GM18502 (cell line): Measurements from ENCODE around the gene GSK3A.
"Not testable (repeated sequence)": the region's sequence is repeated elsewhere in the genome, so short reads cannot be mapped to it uniquely, and the experiment has no call there.

Source experiments
- ATAC-seq: cut with Tn5 transposase; IDR thresholded peaks from one replicate; pipeline ENCODE4 v1.9.1; 2021; ENCODE audit warnings: mild to moderate bottlenecking; ENCODE audit not compliant: unreplicated experiment, poor library complexity

The GSK3A gene

GRCh38 chr19:42269478-42270345 is 27.3 kb upstream of the GSK3A start:
- ATAC-seq = no peak

DNA sequence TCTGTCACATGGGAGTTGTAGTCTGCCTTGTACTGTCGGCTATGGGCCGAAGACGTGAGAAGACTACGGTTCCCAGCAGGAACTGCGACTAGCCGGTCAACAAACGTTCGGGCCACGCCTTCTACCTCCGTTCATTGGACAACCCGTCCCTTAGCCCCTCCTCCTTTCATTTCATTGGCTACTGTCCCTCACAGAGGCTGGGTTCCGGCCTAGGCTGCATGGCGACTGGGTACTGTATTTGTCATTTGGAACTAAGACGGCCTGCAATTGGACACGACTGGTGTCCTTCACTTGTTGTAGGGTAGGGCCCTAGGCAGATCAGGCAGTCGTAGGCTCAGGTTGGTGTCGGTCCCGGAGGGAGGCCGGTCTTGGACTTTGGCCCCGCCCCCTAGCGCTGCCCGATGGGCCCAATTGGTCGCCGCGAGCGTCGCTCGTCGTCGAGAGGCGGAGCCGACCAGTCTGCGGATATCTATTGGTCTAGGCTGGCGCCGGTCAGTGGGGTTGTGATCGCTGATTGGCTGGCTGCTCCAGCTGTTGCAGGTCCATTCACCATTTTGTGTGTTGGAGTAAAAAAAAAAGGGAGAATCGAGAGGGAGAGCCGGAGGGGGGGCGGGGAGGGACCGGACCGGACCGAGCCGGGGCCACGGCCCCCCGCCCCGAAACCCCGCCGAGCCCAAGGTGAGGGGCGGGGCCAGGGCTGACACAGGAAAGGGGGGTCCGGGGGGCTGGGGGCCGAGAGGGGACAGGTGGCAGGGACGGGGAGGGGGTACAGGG is 26.5 kb upstream of the GSK3A start, which contains the start of gene CIC:
Gene CIC, plus strand, starts transcription at position 549 of the 774 bp plus-strand sequence. CDS start 2,532 bp downstream, outside the sequence.
- ATAC-seq = peak; percentile 76

DNA sequence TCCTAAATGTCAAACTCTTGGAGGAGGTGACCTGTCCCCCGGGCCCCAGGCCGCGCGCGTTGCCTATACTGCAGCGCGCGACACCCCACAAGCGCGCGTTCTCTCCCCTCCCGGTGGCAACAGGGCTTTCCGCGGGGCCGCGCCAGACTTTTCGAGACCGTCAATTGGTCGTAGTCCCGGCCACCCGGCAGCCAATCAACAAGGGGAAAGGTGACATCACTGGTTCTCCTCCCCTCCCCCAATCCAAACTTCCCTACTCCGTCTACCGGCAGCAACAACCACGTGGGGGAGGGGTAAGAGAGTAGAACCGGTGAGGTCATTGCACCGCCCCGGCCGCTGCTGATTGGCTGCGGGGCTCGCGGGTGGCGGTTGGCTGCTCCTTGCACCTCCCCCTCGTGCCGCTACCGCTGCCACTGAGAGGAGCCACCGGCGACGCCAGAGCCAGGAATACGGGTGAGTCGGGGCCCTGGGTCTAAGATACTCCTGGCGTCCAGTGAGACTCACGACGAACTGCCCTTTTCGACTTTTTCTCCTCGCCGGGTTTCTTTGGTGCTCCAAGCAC is 25.8 kb upstream of the GSK3A start:
- peak; percentile 60 for ATAC-seq

GRCh38 chr19:42267644-42268141 is 25.3 kb upstream of the GSK3A start:
- no peak for ATAC-seq

- ATAC-seq = not testable (repeated sequence)
Observed at GRCh38 chr19:42266928-42267603, 24.7 kb upstream of the GSK3A start.

DNA sequence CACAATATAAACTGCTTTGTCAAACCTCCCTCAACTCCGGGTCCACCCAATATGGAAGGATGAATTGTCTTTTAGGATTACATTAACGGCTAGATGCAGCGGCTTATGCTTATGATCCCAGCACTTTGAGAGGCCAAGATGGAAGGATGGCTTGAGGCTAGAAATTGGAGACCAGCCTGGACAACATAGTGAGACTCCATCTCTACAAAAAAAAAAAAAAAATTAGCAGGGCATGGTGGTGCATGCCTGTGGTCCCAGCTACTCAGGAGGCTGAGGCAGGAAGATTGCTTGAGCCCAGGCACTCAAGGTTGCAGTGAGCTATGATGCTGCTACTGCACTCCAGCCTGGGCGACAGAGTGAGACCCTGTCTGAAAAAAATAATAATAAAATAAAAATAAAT is 23.7 kb upstream of the GSK3A start:
- not testable (repeated sequence) for ATAC-seq

DNA sequence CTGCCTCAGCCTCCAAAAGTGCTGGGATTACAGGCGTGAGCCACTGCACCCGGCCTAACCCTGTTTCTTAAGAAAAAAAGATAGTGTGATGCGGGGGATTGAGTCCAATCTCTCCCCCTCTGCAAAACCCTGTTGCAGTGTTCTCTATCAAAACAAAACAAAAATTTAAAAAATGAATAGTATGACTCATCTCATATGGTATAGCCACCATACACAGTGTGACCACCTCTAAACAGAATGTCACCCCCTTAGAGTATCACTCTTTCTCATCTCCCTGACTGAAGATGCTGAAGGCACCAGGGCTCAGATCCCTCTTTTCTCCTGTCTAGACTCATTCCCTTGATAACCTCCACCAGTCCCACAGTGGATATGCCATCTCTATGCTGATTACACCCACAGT is 19.4 kb upstream of the GSK3A start:
- ATAC-seq = no peak

GRCh38 chr19:42257842-42258241 is 15.4 kb upstream of the GSK3A start:
- not testable (repeated sequence) for ATAC-seq

GRCh38 chr19:42255766-42256745 is 13.7 kb upstream of the GSK3A start:
- ATAC-seq = no peak

GRCh38 chr19:42254850-42255765 is 12.7 kb upstream of the GSK3A start, which contains the start of gene ERF:
Gene ERF, minus strand, starts transcription at chr19:42255128. Its CDS starts 129 bp downstream, at chr19:42254999.
- peak; percentile 68 for ATAC-seq

GRCh38 chr19:42254089-42254849 is 11.9 kb upstream of the GSK3A start:
- peak; percentile 23 for ATAC-seq

GRCh38 chr19:42253245-42254088 is 11.1 kb upstream of the GSK3A start:
- ATAC-seq = peak; percentile 31

DNA sequence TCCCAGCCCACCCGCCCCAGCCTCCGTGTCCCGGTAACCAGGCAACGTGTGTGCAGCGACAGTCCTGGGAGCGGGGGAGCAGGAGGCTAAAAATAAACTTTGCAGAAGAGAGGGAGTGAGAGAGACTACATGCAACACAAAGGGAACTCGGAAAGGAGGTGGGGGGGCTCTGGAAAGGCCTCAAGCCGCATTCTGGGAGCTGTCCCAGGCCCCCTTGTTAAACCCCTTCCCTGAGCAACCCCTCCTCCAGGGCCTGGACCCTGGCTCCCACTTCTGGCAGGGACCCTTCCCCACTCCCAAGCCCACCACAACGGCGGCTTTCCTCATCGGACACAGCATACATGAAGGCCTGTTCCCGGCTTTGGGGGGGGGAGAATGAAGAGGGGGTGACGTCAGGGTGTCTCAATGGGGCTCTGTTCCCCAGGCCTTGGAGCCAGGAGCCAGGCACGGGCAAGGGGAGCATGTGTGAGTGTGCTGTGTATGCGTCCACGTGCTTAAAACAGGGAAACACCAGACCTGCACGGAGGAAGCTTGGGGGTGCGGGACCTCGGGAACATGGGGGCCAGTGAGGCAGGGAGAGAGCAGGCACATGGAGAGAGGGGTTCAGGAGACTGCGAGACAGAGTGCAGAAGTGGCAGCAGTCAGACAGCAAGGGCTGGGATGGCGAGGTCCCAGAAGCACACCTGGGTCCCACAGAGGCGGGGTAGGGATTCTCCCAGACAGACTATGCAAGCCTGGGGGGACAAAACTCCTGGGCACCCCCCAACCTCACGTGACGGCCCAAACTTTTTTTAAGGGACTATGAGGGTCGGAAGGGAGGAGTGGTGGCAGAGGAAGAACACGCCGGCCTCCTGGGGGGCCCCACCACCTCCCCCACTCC is 10.2 kb upstream of the GSK3A start:
- ATAC-seq = no peak

GRCh38 chr19:42251572-42252358 is 9.4 kb upstream of the GSK3A start:
- ATAC-seq = no peak
